K562 (cell line): ENCODE measurements around the gene IRF6. TPM values are rescaled to one million over a fixed set of nuclear protein-coding genes. Genes with fewer than 3 reads are reported as not detected.

Source experiments
- ARID2 ChIP-seq: fragments of 450-650 bp; IDR thresholded peaks from 2 replicates; pipeline ENCODE4 v1.6.1; 2017; ENCODE audit warnings: antibody characterized with exemption, mild to moderate bottlenecking
- CHCHD3 ChIP-seq: fragments of 250-450 bp; sonication (Bioruptor Pico); IDR thresholded peaks from 2 replicates; pipeline ENCODE4 v2.1.2; 2022; ENCODE audit warnings: mild to moderate bottlenecking
- DIDO1 ChIP-seq: fragments of 450-650 bp; IDR thresholded peaks from 2 replicates; pipeline ENCODE4 v1.6.1; 2016; ENCODE audit warnings: low read depth, missing biosample characterization, missing genetic modification characterization
- FIP1L1 ChIP-seq: fragments of 200-400 bp; formaldehyde crosslinking; IDR thresholded peaks from 2 replicates; pipeline ENCODE4 v1.6.1; 2018; ENCODE audit warnings: mild to moderate bottlenecking, low read depth, low read length; ENCODE audit not compliant: poor library complexity, severe bottlenecking
- FOXP1 ChIP-seq: sonication (generic); formaldehyde crosslinking; IDR thresholded peaks from 2 replicates; pipeline ENCODE4 v1.8.0; 2022; ENCODE audit warnings: mild to moderate bottlenecking, missing genetic modification reagents
- HCFC1 ChIP-seq: IDR thresholded peaks from 2 replicates; pipeline ENCODE4 v1.6.1; 2012; ENCODE audit warnings: low read depth, low read length, improper control_type of control experiment
- KDM1A ChIP-seq, 2 experiments: fragments of 450-650 bp; IDR thresholded peaks; 2 replicates each; pipeline ENCODE4 v1.6.1; 2016; ENCODE audit warnings: mild to moderate bottlenecking in 2 of 2
- KDM5B ChIP-seq: fragments of 200-600 bp; sonication (generic); IDR thresholded peaks from 2 replicates; pipeline ENCODE4 v1.6.1; 2012; ENCODE audit warnings: low read depth, mild to moderate bottlenecking, moderate library complexity, low read length, control low read depth, inconsistent platforms; ENCODE audit not compliant: insufficient replicate concordance
- MTA2 ChIP-seq: fragments of 450-650 bp; IDR thresholded peaks from 2 replicates; pipeline ENCODE4 v1.6.1; 2016; ENCODE audit warnings: low read depth
- MTA3 ChIP-seq: fragments of 450-650 bp; formaldehyde crosslinking; IDR thresholded peaks from 2 replicates; pipeline ENCODE4 v1.6.1; 2017; ENCODE audit warnings: mild to moderate bottlenecking, borderline replicate concordance
- PURB ChIP-seq: sonication (generic); formaldehyde crosslinking; IDR thresholded peaks from 2 replicates; pipeline ENCODE4 v1.9.0; 2021; ENCODE audit warnings: low read depth, mild to moderate bottlenecking, missing genetic modification reagents
- RBM34 ChIP-seq: fragments of 200-400 bp; formaldehyde crosslinking; IDR thresholded peaks from 2 replicates; pipeline ENCODE4 v1.6.1; 2018; ENCODE audit warnings: low read length, borderline replicate concordance; ENCODE audit not compliant: insufficient read depth
- SMARCB1 ChIP-seq: IDR thresholded peaks from 2 replicates; pipeline ENCODE4 v1.6.1; 2011; ENCODE audit warnings: improper control_type of control experiment, low read depth; ENCODE audit not compliant: insufficient read length
- STAG1 ChIP-seq: sonication (generic); formaldehyde crosslinking; IDR thresholded peaks from 2 replicates; pipeline ENCODE4 v1.5.0; 2020; ENCODE audit warnings: missing genetic modification reagents, borderline replicate concordance
- STAT5B ChIP-seq: fragments of 250-450 bp; sonication (Bioruptor Pico); IDR thresholded peaks from 2 replicates; pipeline ENCODE4 v1.8.0; 2021; ENCODE audit warnings: mild to moderate bottlenecking, inconsistent platforms
- TBL1XR1 ChIP-seq, 2 experiments: IDR thresholded peaks; 2 replicates each; pipeline ENCODE4 v1.6.1; 2012; ENCODE audit warnings: improper control_type of control experiment in 2 of 2, low read length in 2 of 2, mild to moderate bottlenecking in 1 of 2
- TEAD1 ChIP-seq, 2 experiments: fragments of 450-650 bp in 1 of 2; sonication (generic) in 1 of 2; formaldehyde crosslinking; IDR thresholded peaks; 2 replicates each; pipeline versions ENCODE4 v1.4.0 to v1.8.0; 2020 to 2022; ENCODE audit warnings: mild to moderate bottlenecking in 2 of 2, missing genetic modification reagents in 1 of 2
- TRIM28 ChIP-seq: fragments of 450-650 bp; IDR thresholded peaks from 2 replicates; pipeline ENCODE4 v1.6.1; 2017
- YBX1 ChIP-seq: fragments of 450-650 bp; IDR thresholded peaks from 2 replicates; pipeline ENCODE4 v1.7.1; 2016; ENCODE audit warnings: mild to moderate bottlenecking
- ZKSCAN8 ChIP-seq: fragments of 200-800 bp; sonication (Bioruptor generic); IDR thresholded peaks from 2 replicates; pipeline ENCODE4 v1.6.1; 2016; ENCODE audit warnings: missing genetic modification characterization, missing compliant biosample characterization
- ZNF699 ChIP-seq: fragments of 250-450 bp; sonication (Bioruptor Pico); IDR thresholded peaks from 2 replicates; pipeline ENCODE4 v1.8.0; 2021; ENCODE audit warnings: mild to moderate bottlenecking, moderate library complexity; ENCODE audit not compliant: insufficient replicate concordance
- polyA plus RNA-seq, 8 experiments: library from polyadenylated mRNA; depleted of rRNA in 4 of 8; stranded (reverse) in 5 of 8; unstranded in 3 of 8; fragments of >200 nt; fragmentation: Nextera tagmentation in 2 of 8; fragmentation: Illumina TruSeq in 1 of 8; extraction: Ambion mirVana in 2 of 8; extraction: Trizol in 1 of 8; gene quantifications; 2 replicates each; pipeline versions ENCODE4 v1.2.1 to v1.2.3, GENCODE V29; 2011 to 2014; ENCODE audit warnings: inconsistent platforms in 1 of 8, missing spikeins in 1 of 8
- total RNA-seq, 7 experiments: library from RNA; depleted of rRNA in 6 of 7; stranded (reverse); fragments of >200 nt in 6 of 7; fragmentation: Illumina TruSeq in 2 of 7; extraction: Trizol in 2 of 7; gene quantifications; 2 replicates each; pipeline versions ENCODE4 v1.2.1 to v1.2.3, GENCODE V29; 2011 to 2021; ENCODE audit warnings: low replicate concordance in 1 of 7
- TF ChIP-seq, protein P1 (sequence below), 3 experiments: fragments of 200-800 bp in 1 of 3; fragments of 250-450 bp in 1 of 3; fragments of 450-650 bp in 1 of 3; sonication (Bioruptor Pico) in 1 of 3; sonication (Bioruptor generic) in 1 of 3; formaldehyde crosslinking in 1 of 3; IDR thresholded peaks; 2 replicates each; pipeline versions ENCODE4 v1.6.1 to v1.8.0; 2016 to 2022; ENCODE audit warnings: mild to moderate bottlenecking in 2 of 3, missing genetic modification characterization in 2 of 3, missing compliant biosample characterization in 1 of 3, moderate library complexity in 1 of 3
- TF ChIP-seq, protein P2 (sequence below): sonication (generic); formaldehyde crosslinking; IDR thresholded peaks from 2 replicates; pipeline ENCODE4 v1.9.0; 2022; ENCODE audit warnings: mild to moderate bottlenecking, missing genetic modification reagents
- TF ChIP-seq, protein P3 (sequence below): fragments of 250-450 bp; sonication (Bioruptor Pico); IDR thresholded peaks from 2 replicates; pipeline ENCODE4 v1.8.0; 2021; ENCODE audit warnings: mild to moderate bottlenecking, moderate library complexity

Gene IRF6
- total and polyA plus RNA-seq, 9 of the 15 experiments (the other 6 are each of a cell fraction or from before 2014, with no cell fraction given): 0.03 to 0.65 (median 0.17) TPM

DNA sequence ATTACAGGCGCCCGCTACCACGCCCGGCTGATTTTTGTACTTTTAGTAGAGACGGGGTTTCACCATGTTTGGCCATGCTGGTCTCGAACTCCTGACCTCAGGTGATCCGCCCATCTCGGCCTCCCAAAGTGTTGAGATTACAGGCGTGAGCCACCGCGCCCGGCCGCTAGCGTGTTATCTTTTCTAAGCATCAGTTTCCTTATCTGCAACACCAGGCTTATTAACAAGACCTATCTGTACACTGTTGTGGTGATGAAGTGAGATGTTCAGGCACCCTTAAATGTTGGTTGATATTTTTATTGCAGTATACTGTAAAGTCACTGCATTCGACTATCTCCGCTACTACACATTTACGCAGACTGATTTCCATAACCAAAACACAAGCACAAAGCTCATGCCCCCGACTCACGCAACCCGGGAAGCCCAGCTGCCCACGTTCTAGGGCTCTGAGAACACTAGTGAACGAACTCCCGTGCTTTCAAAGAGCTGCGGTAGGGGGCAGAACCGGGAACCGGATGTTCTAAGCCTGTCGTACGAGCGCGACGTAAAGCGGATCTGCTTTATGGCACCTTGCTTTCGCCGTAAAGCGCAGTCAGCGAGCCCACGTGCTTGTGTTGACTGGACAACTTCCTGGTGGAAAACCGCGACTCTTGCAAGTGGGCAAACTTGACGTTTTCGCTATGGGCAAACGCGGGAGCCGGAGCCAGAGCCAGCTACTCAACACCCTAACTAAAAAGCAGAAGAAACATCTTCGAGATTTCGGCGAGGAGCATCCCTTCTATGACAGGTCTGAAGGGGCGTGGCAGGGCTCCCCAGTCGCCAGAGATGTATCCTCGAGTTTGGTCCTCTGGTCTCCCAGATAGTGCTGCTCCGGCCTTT lies 21.7 kb upstream of the IRF6 start, which contains the start of gene UTP25 (continued):
- TF ChIP-seq, protein P1, sequence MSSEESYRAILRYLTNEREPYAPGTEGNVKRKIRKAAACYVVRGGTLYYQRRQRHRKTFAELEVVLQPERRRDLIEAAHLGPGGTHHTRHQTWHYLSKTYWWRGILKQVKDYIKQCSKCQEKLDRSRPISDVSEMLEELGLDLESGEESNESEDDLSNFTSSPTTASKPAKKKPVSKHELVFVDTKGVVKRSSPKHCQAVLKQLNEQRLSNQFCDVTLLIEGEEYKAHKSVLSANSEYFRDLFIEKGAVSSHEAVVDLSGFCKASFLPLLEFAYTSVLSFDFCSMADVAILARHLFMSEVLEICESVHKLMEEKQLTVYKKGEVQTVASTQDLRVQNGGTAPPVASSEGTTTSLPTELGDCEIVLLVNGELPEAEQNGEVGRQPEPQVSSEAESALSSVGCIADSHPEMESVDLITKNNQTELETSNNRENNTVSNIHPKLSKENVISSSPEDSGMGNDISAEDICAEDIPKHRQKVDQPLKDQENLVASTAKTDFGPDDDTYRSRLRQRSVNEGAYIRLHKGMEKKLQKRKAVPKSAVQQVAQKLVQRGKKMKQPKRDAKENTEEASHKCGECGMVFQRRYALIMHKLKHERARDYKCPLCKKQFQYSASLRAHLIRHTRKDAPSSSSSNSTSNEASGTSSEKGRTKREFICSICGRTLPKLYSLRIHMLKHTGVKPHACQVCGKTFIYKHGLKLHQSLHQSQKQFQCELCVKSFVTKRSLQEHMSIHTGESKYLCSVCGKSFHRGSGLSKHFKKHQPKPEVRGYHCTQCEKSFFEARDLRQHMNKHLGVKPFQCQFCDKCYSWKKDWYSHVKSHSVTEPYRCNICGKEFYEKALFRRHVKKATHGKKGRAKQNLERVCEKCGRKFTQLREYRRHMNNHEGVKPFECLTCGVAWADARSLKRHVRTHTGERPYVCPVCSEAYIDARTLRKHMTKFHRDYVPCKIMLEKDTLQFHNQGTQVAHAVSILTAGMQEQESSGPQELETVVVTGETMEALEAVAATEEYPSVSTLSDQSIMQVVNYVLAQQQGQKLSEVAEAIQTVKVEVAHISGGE (CRISPR knock-in tag; IDR thresholded peaks at IDR 0.05): no peak
- no peak for TF ChIP-seq ZNF699 (CRISPR knock-in tag)
- TF ChIP-seq, protein P2, sequence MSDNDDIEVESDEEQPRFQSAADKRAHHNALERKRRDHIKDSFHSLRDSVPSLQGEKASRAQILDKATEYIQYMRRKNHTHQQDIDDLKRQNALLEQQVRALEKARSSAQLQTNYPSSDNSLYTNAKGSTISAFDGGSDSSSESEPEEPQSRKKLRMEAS: peak; percentile 98
- TF ChIP-seq ARID2: no peak
- TF ChIP-seq RBM34: no peak
- TF ChIP-seq MTA2: peak; percentile 76
- no peak for TF ChIP-seq STAT5B
- no peak; the same call in 1 of the 2 replicates for TF ChIP-seq ZKSCAN8 (CRISPR knock-in tag)
- TF ChIP-seq TBL1XR1 (IDR thresholded peaks at IDR 0.05; ENCODE audit: low read length in 2 of 2): no peak; a peak in 1 of 4 replicates
- no peak for TF ChIP-seq YBX1
- TF ChIP-seq KDM1A (IDR thresholded peaks at IDR 0.05): peak; percentile 91 to 92
- peak; percentile 73; the same call in 1 of the 2 replicates for TF ChIP-seq DIDO1 (tag)
- peak; percentile 59 for TF ChIP-seq KDM5B
- peak; percentile 92 for TF ChIP-seq MTA3
- peak in 1 of 2 experiments; percentile 14; a peak in 1 of 4 replicates for TF ChIP-seq TEAD1 (CRISPR knock-in tag; IDR thresholded peaks at IDR 0.05)
- no peak for TF ChIP-seq SMARCB1
- peak; percentile 70; the same call in 1 of the 2 replicates for TF ChIP-seq FOXP1 (CRISPR knock-in tag)
- peak; percentile 77 for TF ChIP-seq HCFC1
- TF ChIP-seq, protein P3, sequence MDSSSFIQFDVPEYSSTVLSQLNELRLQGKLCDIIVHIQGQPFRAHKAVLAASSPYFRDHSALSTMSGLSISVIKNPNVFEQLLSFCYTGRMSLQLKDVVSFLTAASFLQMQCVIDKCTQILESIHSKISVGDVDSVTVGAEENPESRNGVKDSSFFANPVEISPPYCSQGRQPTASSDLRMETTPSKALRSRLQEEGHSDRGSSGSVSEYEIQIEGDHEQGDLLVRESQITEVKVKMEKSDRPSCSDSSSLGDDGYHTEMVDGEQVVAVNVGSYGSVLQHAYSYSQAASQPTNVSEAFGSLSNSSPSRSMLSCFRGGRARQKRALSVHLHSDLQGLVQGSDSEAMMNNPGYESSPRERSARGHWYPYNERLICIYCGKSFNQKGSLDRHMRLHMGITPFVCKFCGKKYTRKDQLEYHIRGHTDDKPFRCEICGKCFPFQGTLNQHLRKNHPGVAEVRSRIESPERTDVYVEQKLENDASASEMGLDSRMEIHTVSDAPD: no peak
- TF ChIP-seq FIP1L1: no peak
- no peak for TF ChIP-seq PURB
- TF ChIP-seq TRIM28: peak; percentile 61; the same call in 1 of the 2 replicates
- no peak for TF ChIP-seq CHCHD3 (CRISPR knock-in tag)
- no peak; the same call in 1 of the 2 replicates for TF ChIP-seq STAG1 (CRISPR knock-in tag)
